Left lung (tissue), 10 donors: ENCODE measurements around the gene OR6C2. TPM values are rescaled to one million over a fixed set of nuclear protein-coding genes. Genes with fewer than 3 reads are reported as not detected.
"Not testable (repeated sequence)": the region's sequence is repeated elsewhere in the genome, so short reads cannot be mapped to it uniquely, and the experiment has no call there.

ENCODE experiments used
- ATAC-seq: fragments of 200-7000 bp; cut with Tn5 transposase; one replicate; pipeline ENCODE4 v1.9.1; 2020; ENCODE audit warnings: moderate library complexity
- DNase-seq, 4 donors: peaks; one replicate each; pipeline ENCODE4 v3.0.0-alpha.2; 2013 to 2020
- H3K27ac ChIP-seq, 2 donors: fragments of 200-600 bp; sonication (generic) in 1 of 2; one replicate each; pipeline versions ENCODE4 v1.5.0 to v1.8.0; 2020 to 2021
- H3K27me3 ChIP-seq, 2 donors: fragments of 200-600 bp; sonication (generic) in 1 of 2; one replicate each; pipeline versions ENCODE4 v1.5.0 to v1.8.0; 2020 to 2021
- H3K36me3 ChIP-seq, 2 donors: fragments of 200-600 bp; sonication (generic) in 1 of 2; one replicate each; pipeline versions ENCODE4 v1.5.0 to v1.8.0; 2020 to 2021
- H3K4me1 ChIP-seq, 2 donors: fragments of 200-600 bp; one replicate each; pipeline ENCODE4 v1.8.0; 2021
- H3K4me3 ChIP-seq, 2 donors: fragments of 200-600 bp; sonication (generic) in 1 of 2; one replicate each; pipeline versions ENCODE4 v1.5.0 to v1.8.0; 2020 to 2021; ENCODE audit warnings: mild to moderate bottlenecking in 1 of 2
- H3K9me3 ChIP-seq, 2 donors: fragments of 200-600 bp; sonication (generic) in 1 of 2; one replicate each; pipeline versions ENCODE4 v1.5.0 to v1.8.0; 2020 to 2021
- intact Hi-C, 2 donors: fragments of 100-400 bp; cut with DNase I; formaldehyde crosslinking; loops; one replicate each; pipeline versions ENCODE4 v1.11.2 to v1.14.2; 2022
- polyA plus RNA-seq, 6 donors: library from polyadenylated mRNA; unstranded; fragments of 120-200 nt; gene quantifications; one replicate each; pipeline ENCODE4 v1.2.1, GENCODE V29; 2013; ENCODE audit not compliant: insufficient read length in 6 of 6
- total RNA-seq, 2 donors: library from RNA; stranded (reverse); fragmentation: NEBNext Ultra II Directional; extraction: Animal tissue kit (Norgen Biotek cat#: 25700); gene quantifications; one replicate each; pipeline ENCODE4 v1.2.1, GENCODE V29; 2021
- TF ChIP-seq, protein P1 (sequence below), 2 donors: fragments of 200-600 bp; sonication (generic) in 1 of 2; IDR thresholded peaks; one replicate each; pipeline versions ENCODE4 v1.5.0 to v1.8.0; 2021; ENCODE audit warnings: antibody characterized with exemption in 2 of 2
- donor health status: DM: no; HTN: yes; CAD: no.
- donor health status: DM: no; HTN: no; CAD: no.

Gene OR6C2
- total and polyA plus RNA-seq, 8 donors = not detected

DNA sequence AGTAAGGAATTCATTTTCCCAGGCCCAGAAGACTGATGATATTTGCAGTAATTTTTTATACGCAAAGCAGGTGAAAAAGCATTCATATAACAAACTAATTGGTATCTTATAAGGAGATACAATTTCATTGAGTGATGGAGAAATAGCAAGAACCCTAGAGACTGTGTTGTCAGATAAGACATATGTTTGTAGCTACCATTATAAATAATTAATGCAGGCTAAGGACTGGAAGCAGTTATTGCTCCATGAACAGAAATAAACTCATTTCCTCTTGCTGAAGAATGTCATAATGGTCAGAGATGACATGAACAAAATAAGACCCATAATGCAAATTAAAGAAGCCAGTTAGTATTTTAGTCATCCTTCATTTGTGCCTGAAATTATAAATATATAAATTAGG lies 1.5 kb downstream of the OR6C2 start:
- DNase-seq (no peak), ATAC-seq (no peak)
- intact Hi-C loops = no loop called here
- H3K9me3 ChIP-seq = peaks cover 0 to 10% of the 10 kb centered on the region in 2 donors
- no peak overlapping the region for H3K27ac ChIP-seq
- H3K36me3 ChIP-seq = no peaks in the 10 kb centered on the region
- TF ChIP-seq, protein P1, sequence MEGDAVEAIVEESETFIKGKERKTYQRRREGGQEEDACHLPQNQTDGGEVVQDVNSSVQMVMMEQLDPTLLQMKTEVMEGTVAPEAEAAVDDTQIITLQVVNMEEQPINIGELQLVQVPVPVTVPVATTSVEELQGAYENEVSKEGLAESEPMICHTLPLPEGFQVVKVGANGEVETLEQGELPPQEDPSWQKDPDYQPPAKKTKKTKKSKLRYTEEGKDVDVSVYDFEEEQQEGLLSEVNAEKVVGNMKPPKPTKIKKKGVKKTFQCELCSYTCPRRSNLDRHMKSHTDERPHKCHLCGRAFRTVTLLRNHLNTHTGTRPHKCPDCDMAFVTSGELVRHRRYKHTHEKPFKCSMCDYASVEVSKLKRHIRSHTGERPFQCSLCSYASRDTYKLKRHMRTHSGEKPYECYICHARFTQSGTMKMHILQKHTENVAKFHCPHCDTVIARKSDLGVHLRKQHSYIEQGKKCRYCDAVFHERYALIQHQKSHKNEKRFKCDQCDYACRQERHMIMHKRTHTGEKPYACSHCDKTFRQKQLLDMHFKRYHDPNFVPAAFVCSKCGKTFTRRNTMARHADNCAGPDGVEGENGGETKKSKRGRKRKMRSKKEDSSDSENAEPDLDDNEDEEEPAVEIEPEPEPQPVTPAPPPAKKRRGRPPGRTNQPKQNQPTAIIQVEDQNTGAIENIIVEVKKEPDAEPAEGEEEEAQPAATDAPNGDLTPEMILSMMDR (IDR thresholded peaks at IDR 0.05) = no peak
- H3K4me3 ChIP-seq = no peak overlapping the region
- H3K4me1 ChIP-seq = no peaks in the 10 kb centered on the region
- no peaks in the 10 kb centered on the region for H3K27me3 ChIP-seq

DNA sequence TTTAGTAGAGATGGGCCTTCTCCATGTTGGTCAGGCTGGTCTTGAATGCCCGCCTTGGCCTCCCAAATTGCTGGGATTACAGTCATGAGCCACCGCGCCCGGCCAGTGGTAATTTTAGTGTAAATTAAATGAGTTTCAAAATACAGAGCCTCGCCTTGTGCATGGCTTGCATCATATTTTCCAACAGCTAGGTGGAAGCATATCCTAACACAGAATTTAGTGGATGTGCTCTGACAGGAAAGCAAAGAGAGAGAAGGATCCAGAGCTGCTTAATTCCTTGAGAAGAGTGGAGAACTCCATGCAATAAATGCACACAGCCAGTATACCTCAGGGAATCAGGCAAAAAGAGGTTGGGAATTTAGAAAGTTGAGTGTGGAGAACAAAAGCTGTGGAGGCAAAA lies 2.5 kb downstream of the OR6C2 start:
- H3K4me1 ChIP-seq = no peaks in the 10 kb centered on the region
- intact Hi-C loops = no loop called here
- ATAC-seq (no peak), DNase-seq (peak in 1 of 4 donors; percentile 41)
- no peaks in the 10 kb centered on the region for H3K36me3 ChIP-seq
- no peaks in the 10 kb centered on the region for H3K27me3 ChIP-seq
- no peak overlapping the region for H3K4me3 ChIP-seq
- peaks cover 0 to under 1% of the 10 kb centered on the region in 2 donors for H3K9me3 ChIP-seq
- TF ChIP-seq, protein P1 (IDR thresholded peaks at IDR 0.05) = no peak
- H3K27ac ChIP-seq = no peak overlapping the region

DNA sequence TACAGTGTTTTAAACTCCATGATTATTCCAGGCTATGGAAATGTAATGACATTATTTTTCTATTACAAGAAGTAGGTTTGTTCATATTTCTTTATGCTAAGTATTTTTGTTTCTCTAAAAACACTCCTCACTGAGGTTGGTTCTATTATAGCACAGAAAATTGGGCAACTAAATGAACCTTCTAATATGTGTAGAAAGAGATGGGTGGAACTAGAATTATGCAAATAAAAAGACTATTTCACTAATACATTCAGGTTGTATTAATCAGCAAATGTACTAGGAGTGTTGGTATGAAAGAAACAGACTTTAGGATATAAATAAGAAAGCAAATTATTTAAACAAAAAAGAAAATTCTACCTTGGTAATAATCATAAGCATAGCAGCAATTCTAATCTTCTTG lies 4.9 kb downstream of the OR6C2 start:
- TF ChIP-seq, protein P1 (IDR thresholded peaks at IDR 0.05) = no peak
- no peak for ATAC-seq
- Histone ChIP-seq H3K4me1 (no peaks in the 10 kb centered on the region), H3K27me3 (no peaks in the 10 kb centered on the region), H3K36me3 (no peaks in the 10 kb centered on the region), H3K9me3 (no peaks in the 10 kb centered on the region), H3K27ac (no peak overlapping the region), H3K4me3 (no peak overlapping the region)
- intact Hi-C loops = no loop called here
- no peak for DNase-seq

DNA sequence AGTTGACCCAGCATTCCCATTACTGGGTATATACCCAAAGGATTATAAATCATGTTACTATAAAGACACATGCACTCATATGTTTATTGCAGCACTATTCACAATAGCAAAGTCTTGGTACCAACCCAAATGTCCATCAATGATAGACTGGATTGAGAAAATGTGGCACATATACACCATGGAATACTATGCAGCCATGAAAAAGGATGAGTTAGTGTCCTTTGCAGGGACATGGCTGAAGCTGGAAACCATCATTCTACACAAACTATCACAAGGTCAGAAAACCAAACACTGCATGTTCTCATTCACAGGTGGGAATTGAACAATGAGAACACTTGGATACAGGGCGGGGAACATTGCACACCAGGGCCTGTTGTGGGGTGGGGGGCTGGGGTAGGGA lies 21.1 kb downstream of the OR6C2 start:
- H3K27me3 ChIP-seq, H3K27ac ChIP-seq, DNase-seq, H3K9me3 ChIP-seq, H3K36me3 ChIP-seq, intact Hi-C loops, H3K4me3 ChIP-seq, H3K4me1 ChIP-seq, ATAC-seq: not testable (repeated sequence)

DNA sequence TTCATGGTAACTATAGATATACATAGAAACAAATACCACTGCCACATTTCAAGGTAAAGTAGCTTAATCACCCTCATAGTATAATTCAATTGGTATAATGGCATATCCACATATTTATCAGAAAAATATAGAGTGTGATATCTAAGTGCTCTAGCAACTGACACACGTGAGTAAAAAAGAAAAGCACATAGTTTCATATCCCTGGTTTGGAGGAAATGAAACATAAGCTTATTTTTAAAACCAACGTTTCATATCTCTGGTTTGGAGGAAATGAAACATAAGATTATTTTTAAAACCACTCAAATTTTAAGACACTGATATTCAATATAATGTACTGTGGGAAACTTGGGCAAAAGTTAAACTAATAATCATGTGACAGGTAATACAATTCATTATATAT lies 24.0 kb downstream of the OR6C2 start:
- H3K36me3 ChIP-seq = no peaks in the 10 kb centered on the region

DNA sequence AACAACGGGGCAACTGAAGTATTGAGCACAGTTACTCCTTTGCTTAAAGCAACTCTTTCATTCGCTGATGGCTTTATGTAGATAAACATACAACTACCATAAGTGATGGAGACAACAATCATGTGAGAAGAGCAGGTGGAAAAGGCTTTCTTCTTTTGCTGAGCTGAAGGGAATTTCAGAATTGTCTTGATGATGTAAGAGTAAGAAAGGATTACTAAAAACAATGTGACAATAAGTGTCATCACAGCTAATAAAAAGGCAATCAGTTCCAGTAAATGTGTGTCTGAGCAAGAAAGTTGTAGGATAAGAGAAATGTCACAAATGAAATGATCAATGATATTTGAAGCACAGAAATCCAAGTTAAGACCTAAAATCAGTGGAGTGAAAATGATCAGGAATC lies 25.4 kb downstream of the OR6C2 start:
- TF ChIP-seq, protein P1 (IDR thresholded peaks at IDR 0.05) = no peak
- no peaks in the 10 kb centered on the region for H3K4me1 ChIP-seq
- intact Hi-C loops = no loop called here
- H3K27me3 ChIP-seq = no peaks in the 10 kb centered on the region
- no peak for DNase-seq
- ATAC-seq = no peak
- H3K4me3 ChIP-seq = no peak overlapping the region
- peaks cover 0 to 6% of the 10 kb centered on the region in 2 donors for H3K9me3 ChIP-seq
- H3K27ac ChIP-seq = no peak overlapping the region
- H3K36me3 ChIP-seq = no peaks in the 10 kb centered on the region

More for the DNA sequence above, 24.0 kb downstream of the OR6C2 start:
- TF ChIP-seq, protein P1 (IDR thresholded peaks at IDR 0.05) = no peak
- H3K4me1 ChIP-seq = no peaks in the 10 kb centered on the region
- intact Hi-C loops = no loop called here
- H3K4me3 ChIP-seq = no peak overlapping the region
- no peak overlapping the region for H3K27ac ChIP-seq
- peaks cover 0 to 7% of the 10 kb centered on the region in 2 donors for H3K9me3 ChIP-seq
- no peak for DNase-seq
- no peak for ATAC-seq
- H3K27me3 ChIP-seq = no peaks in the 10 kb centered on the region
